ENCODE data around the gene SLC29A4. TPM values are rescaled to one million over a fixed set of nuclear protein-coding genes. Genes with fewer than 3 reads are reported as not detected.
"Not testable (repeated sequence)": the region's sequence is repeated elsewhere in the genome, so short reads cannot be mapped to it uniquely, and the experiment has no call there.

Gene SLC29A4, protein sequence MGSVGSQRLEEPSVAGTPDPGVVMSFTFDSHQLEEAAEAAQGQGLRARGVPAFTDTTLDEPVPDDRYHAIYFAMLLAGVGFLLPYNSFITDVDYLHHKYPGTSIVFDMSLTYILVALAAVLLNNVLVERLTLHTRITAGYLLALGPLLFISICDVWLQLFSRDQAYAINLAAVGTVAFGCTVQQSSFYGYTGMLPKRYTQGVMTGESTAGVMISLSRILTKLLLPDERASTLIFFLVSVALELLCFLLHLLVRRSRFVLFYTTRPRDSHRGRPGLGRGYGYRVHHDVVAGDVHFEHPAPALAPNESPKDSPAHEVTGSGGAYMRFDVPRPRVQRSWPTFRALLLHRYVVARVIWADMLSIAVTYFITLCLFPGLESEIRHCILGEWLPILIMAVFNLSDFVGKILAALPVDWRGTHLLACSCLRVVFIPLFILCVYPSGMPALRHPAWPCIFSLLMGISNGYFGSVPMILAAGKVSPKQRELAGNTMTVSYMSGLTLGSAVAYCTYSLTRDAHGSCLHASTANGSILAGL
- 0.47 TPM for total RNA-seq
- under 1 TPM; 0.22 to 0.40 (median 0.24) TPM for polyA plus RNA-seq

DNA sequence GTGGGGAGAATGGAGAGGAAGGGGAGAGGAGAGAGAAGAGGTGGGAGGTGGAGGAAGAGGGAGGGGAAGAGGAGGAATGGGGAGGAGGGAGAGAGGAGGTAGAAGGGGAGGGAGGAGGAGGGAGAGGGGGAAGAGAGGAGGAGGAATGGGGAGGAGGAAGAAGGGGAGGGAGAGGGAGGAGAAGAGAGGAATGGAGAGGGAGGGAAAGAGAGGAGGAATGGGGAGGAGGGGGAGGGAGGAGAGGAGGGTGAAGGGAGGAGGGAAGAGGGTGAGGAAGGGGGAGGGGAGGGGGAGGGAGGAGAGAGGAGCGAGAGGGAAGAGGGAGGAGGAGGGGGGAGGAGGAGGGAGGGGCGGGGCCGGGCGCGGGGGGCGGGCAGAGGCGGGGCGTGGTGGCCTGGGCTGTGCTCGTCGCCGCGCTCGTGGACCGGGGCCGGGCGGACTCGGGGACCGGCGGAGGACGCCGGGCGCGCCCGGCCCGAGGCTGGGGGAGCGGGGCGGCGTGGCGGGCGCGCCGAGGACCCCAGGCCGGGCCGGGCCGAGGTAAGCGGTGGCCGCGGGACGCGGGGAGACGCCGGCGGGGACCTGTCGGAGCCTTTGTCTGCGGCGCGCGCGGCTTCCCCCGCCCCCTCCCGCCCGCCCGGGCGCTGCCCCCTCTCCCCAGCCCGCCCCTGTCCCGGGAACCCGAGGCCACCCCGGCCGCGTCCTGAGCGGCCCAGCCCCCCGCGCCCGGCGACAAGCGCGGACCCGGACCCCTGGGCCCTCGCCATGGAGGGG is at the start of gene SLC29A4:
Gene SLC29A4 (plus strand): TSS at position 401 of the 774 bp plus-strand sequence. CDS start 4,874 bp downstream, outside the sequence.
- H3K4me3 ChIP-seq (ENCODE audit: low read depth, low read length) = no peak within 1 kb of the TSS
- H3K27ac ChIP-seq (ENCODE audit: insufficient read depth, low read length, poor library complexity, severe bottlenecking) = no peak within 1 kb of the TSS
- Mint-ChIP-seq H3K4me3 (no peak within 1 kb of the TSS), H3K36me3 (no peaks in the 10 kb centered on the region), H3K27ac (no peak within 1 kb of the TSS), H3K4me1 (peaks cover 0 to 4% (median 0%) of the 10 kb centered on the region in 4 donors), H3K9me3 (no peaks in the 10 kb centered on the region), H3K27me3 (peaks cover 30% of the 10 kb centered on the region)
- ATAC-seq (ENCODE audit: low read depth in 2 of 2) (no peak), DNase-seq (no peak)
- no peaks in the 10 kb centered on the region for H3K27me3 ChIP-seq (ENCODE audit: control insufficient read depth, insufficient read depth, low read length)
- H3K4me1 ChIP-seq (ENCODE audit: control insufficient read depth, insufficient read depth, low read length, poor library complexity, severe bottlenecking) = peaks cover 6% of the 10 kb centered on the region
- no peaks in the 10 kb centered on the region for H3K36me3 ChIP-seq (ENCODE audit: control insufficient read depth, insufficient read depth, low read length)
- no peaks in the 10 kb centered on the region for H3K9me3 ChIP-seq (ENCODE audit: control insufficient read depth in 2 of 2, low read length in 2 of 2)

DNA sequence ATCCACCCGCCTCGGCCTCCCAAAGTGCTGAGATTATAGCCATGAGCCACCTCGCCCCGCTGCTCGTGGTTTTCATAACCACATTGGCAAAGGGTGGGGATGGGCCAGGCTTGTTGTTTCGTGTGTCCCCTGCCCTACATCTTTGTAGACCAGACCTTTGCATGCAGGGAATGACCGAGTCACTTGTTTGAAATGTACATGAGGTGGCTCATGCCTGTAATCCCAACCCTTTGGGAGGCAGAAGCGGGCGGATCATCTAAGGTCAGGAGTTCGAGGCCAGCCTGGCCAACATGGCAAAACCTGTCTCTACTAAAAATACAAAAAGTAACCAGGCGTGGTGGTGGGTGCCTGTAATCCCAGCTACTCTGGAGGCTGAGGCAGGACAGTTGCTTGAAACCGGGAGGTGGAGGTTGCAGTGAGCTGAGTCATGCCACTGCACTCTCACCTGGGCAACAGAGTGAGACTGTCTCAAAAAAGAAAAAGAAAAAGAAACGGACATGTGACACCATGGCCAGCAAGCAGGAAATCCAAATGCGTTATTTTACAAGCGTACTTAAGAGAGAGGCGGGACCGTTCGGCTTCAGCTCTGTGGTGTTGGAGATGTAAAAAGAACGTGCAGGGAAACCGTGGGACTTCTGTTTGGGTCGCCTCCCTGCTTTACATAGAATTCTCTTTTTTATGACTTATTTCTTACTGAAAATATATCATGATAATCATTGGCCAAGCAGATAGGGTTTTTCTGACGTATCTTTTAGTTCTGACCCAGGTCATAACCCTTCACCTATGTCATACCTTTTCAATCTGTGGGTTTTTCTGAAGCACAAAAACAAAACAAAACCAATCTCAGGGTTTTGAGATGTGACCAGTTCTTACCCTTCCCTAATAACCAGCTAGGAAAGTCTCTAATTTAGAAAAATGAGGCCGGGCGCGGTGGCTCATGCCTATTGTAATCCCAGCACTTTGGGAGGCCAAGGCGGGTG is 47.6 kb upstream of the SLC29A4 start:
- Histone ChIP-seq H3K4me3 (ENCODE audit: low read depth, low read length) (no peak overlapping the region), H3K27me3 (ENCODE audit: control insufficient read depth, insufficient read depth, low read length) (no peaks in the 10 kb centered on the region), H3K9me3 (ENCODE audit: control insufficient read depth in 2 of 2, low read length in 2 of 2) (no peaks in the 10 kb centered on the region), H3K27ac (ENCODE audit: insufficient read depth, low read length, poor library complexity, severe bottlenecking) (no peak overlapping the region), H3K4me1 (ENCODE audit: control insufficient read depth, insufficient read depth, low read length, poor library complexity, severe bottlenecking) (peaks cover 4% of the 10 kb centered on the region), H3K36me3 (ENCODE audit: control insufficient read depth, insufficient read depth, low read length) (peaks cover 19% of the 10 kb centered on the region)
- Mint-ChIP-seq H3K4me3 (no peak overlapping the region), H3K4me1 (peaks cover 0 to 8% (median 3%) of the 10 kb centered on the region in 4 donors), H3K9me3 (no peaks in the 10 kb centered on the region), H3K27ac (no peak overlapping the region), H3K36me3 (peaks cover 22% of the 10 kb centered on the region), H3K27me3 (peaks cover 6% of the 10 kb centered on the region)
- no peak for DNase-seq
- no peak for ATAC-seq (ENCODE audit: low read depth in 2 of 2)

DNA sequence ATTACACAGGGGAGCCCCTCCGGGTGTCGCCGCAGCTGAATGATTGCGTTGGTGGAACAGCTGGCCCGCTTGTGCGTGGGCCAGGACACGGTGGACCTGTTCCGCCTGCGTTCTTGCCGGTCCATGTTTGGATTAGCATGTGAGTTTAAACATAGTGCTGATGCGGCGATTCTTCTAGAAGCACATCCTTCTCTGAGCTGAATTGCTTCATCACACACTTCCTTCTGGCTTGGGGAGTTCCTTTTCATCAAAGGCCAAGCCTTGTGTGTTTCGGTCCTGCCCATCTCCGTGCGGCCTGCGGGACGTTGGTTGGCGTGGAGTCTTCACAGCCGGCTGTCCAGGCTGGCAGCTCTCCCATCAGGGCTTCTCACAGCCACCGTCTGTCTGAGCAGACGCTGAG is 45.5 kb upstream of the SLC29A4 start:
- DNase-seq = no peak
- Histone ChIP-seq H3K36me3 (ENCODE audit: control insufficient read depth, insufficient read depth, low read length) (no peaks in the 10 kb centered on the region), H3K4me1 (ENCODE audit: control insufficient read depth, insufficient read depth, low read length, poor library complexity, severe bottlenecking) (peaks cover 14% of the 10 kb centered on the region), H3K9me3 (ENCODE audit: control insufficient read depth in 2 of 2, low read length in 2 of 2) (no peaks in the 10 kb centered on the region), H3K27me3 (ENCODE audit: control insufficient read depth, insufficient read depth, low read length) (no peaks in the 10 kb centered on the region), H3K4me3 (ENCODE audit: low read depth, low read length) (no peak overlapping the region), H3K27ac (ENCODE audit: insufficient read depth, low read length, poor library complexity, severe bottlenecking) (no peak overlapping the region)
- no peak overlapping the region for H3K27ac Mint-ChIP-seq
- H3K27me3 Mint-ChIP-seq = peaks cover 17% of the 10 kb centered on the region
- peaks cover 5% of the 10 kb centered on the region for H3K36me3 Mint-ChIP-seq
- H3K4me3 Mint-ChIP-seq = no peak overlapping the region
- peak in 1 of 2 donors; percentile 9 for ATAC-seq (ENCODE audit: low read depth in 2 of 2)
- H3K9me3 Mint-ChIP-seq = no peaks in the 10 kb centered on the region
- peaks cover 0 to 12% (median 3%) of the 10 kb centered on the region in 4 donors for H3K4me1 Mint-ChIP-seq

DNA sequence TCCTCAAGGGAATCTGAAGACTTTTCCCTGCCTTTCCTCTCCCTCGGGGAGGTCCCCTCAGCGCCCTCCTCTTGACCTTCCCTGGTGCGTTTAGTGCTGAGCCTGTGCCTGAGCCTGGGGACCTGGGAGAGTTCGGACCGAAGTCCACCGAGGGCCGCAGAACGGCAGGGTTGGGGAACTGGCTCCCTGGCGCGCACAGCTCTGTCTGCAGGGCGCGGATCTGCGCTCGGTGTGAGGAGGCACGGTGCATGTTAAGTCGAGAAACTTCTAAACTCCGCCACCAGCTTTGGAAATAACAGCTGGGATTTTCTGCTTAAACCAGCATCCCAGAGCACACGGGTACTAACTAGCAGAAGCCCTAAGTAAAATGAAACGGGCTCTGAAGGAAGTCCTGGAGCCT is 44.2 kb upstream of the SLC29A4 start:
- ATAC-seq (ENCODE audit: low read depth in 2 of 2) (no peak), DNase-seq (no peak)
- Mint-ChIP-seq H3K9me3 (no peaks in the 10 kb centered on the region), H3K27ac (no peak overlapping the region), H3K27me3 (peaks cover 20% of the 10 kb centered on the region), H3K4me1 (peaks cover 0 to 12% (median 3%) of the 10 kb centered on the region in 4 donors), H3K4me3 (no peak overlapping the region), H3K36me3 (no peaks in the 10 kb centered on the region)
- Histone ChIP-seq H3K27ac (ENCODE audit: insufficient read depth, low read length, poor library complexity, severe bottlenecking) (no peak overlapping the region), H3K4me3 (ENCODE audit: low read depth, low read length) (no peak overlapping the region), H3K9me3 (ENCODE audit: control insufficient read depth in 2 of 2, low read length in 2 of 2) (no peaks in the 10 kb centered on the region), H3K27me3 (ENCODE audit: control insufficient read depth, insufficient read depth, low read length) (no peaks in the 10 kb centered on the region), H3K36me3 (ENCODE audit: control insufficient read depth, insufficient read depth, low read length) (no peaks in the 10 kb centered on the region), H3K4me1 (ENCODE audit: control insufficient read depth, insufficient read depth, low read length, poor library complexity, severe bottlenecking) (peaks cover 14% of the 10 kb centered on the region)

DNA sequence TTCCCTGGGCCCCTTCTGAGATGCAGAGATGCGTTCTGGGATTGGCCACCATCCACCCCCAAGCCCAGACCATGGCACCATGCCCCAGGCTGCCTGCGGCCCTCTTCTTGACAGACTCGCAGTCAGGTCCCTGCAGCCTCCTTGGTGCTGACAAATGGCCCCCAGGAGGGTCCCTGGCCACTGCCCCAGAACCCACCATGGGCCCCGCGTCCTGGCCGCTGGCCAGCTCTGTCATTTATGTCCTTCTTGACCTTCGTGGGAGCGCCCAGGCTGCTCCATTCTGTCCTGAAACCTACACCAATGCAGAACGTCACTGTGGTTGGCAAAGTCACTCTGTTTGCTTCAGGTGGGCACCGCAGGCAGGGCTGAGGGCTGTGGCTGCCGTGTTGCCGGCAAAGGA is 39.5 kb upstream of the SLC29A4 start:
- peaks cover 0 to 12% (median 3%) of the 10 kb centered on the region in 4 donors for H3K4me1 Mint-ChIP-seq
- peaks cover 20% of the 10 kb centered on the region for H3K27me3 Mint-ChIP-seq

DNA sequence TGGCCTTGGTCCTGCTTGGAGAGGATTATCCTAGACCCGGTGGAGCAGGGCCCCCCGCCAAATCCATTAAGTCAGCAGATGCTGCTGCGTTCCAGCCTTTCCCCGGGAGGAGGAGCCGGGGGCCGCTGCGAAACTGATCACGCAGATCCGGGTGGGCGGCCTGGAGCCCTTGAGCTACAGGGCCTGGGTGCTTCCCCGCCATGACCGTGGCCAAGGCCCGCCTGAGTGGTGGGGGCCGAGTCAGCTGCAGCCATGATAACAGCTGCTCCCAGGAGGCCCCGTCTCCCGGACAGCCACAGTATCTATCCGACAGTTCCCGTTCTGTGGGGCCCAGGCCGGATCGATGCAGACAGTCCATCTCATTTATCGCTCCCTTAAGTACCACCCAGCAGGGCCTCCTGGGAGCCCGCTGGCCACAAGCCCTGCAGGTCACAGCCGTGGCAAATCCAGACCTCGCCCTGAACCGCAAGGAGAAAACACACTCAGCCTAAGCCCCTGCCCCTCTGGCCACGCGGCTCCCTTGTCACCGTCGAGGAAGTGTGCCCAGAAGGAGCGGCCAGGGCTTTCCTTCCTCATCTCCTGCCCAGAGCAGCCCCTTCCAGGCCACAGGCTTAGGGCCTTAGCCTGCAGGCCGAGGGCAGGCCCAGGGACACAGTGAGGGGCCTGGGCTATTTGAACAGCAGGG is 34.4 kb upstream of the SLC29A4 start:
- Histone ChIP-seq H3K27ac (ENCODE audit: insufficient read depth, low read length, poor library complexity, severe bottlenecking) (no peak overlapping the region), H3K4me1 (ENCODE audit: control insufficient read depth, insufficient read depth, low read length, poor library complexity, severe bottlenecking) (no peaks in the 10 kb centered on the region), H3K27me3 (ENCODE audit: control insufficient read depth, insufficient read depth, low read length) (no peaks in the 10 kb centered on the region), H3K9me3 (ENCODE audit: control insufficient read depth in 2 of 2, low read length in 2 of 2) (no peaks in the 10 kb centered on the region), H3K4me3 (ENCODE audit: low read depth, low read length) (no peak overlapping the region), H3K36me3 (ENCODE audit: control insufficient read depth, insufficient read depth, low read length) (no peaks in the 10 kb centered on the region)
- DNase-seq = no peak
- H3K27ac Mint-ChIP-seq = no peak overlapping the region
- H3K9me3 Mint-ChIP-seq = no peaks in the 10 kb centered on the region
- no peak overlapping the region for H3K4me3 Mint-ChIP-seq
- peaks cover 5% of the 10 kb centered on the region for H3K27me3 Mint-ChIP-seq
- no peaks in the 10 kb centered on the region for H3K4me1 Mint-ChIP-seq
- no peak for ATAC-seq (ENCODE audit: low read depth in 2 of 2)
- no peaks in the 10 kb centered on the region for H3K36me3 Mint-ChIP-seq

More for the DNA sequence above, 39.5 kb upstream of the SLC29A4 start:
- Mint-ChIP-seq H3K27ac (no peak overlapping the region), H3K9me3 (no peaks in the 10 kb centered on the region), H3K36me3 (no peaks in the 10 kb centered on the region), H3K4me3 (no peak overlapping the region)
- H3K27ac ChIP-seq (ENCODE audit: insufficient read depth, low read length, poor library complexity, severe bottlenecking) = no peak overlapping the region
- no peaks in the 10 kb centered on the region for H3K27me3 ChIP-seq (ENCODE audit: control insufficient read depth, insufficient read depth, low read length)
- no peak overlapping the region for H3K4me3 ChIP-seq (ENCODE audit: low read depth, low read length)
- no peak for ATAC-seq (ENCODE audit: low read depth in 2 of 2)
- DNase-seq = no peak
- H3K4me1 ChIP-seq (ENCODE audit: control insufficient read depth, insufficient read depth, low read length, poor library complexity, severe bottlenecking) = peaks cover 14% of the 10 kb centered on the region
- no peaks in the 10 kb centered on the region for H3K36me3 ChIP-seq (ENCODE audit: control insufficient read depth, insufficient read depth, low read length)
- H3K9me3 ChIP-seq (ENCODE audit: control insufficient read depth in 2 of 2, low read length in 2 of 2) = no peaks in the 10 kb centered on the region

DNA sequence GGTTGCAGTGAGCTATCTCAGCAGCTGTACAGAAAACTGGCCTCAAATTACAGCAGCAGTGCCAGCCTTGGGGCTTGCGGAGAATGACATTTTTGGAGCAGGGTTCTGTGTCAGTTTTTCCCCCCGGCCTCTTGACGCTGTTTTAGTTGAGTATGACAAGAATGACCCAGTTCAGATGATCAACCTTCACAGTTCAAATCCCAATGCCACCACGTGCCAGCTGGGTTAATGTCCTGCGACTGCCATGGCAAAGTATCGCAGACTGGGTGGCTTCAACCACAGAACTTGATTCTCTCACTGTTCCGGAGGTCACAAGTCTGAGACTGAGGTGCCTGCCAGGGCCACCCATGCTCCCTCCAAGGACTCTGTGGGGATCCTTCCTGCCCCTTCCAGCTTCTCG is 32.0 kb upstream of the SLC29A4 start:
- not testable (repeated sequence) for H3K27me3 ChIP-seq (ENCODE audit: control insufficient read depth, insufficient read depth, low read length); H3K36me3 Mint-ChIP-seq; H3K27ac ChIP-seq (ENCODE audit: insufficient read depth, low read length, poor library complexity, severe bottlenecking); H3K4me3 Mint-ChIP-seq; DNase-seq; H3K9me3 Mint-ChIP-seq; H3K4me1 Mint-ChIP-seq; ATAC-seq (ENCODE audit: low read depth in 2 of 2); H3K4me1 ChIP-seq (ENCODE audit: control insufficient read depth, insufficient read depth, low read length, poor library complexity, severe bottlenecking); H3K36me3 ChIP-seq (ENCODE audit: control insufficient read depth, insufficient read depth, low read length); H3K4me3 ChIP-seq (ENCODE audit: low read depth, low read length); H3K27ac Mint-ChIP-seq; H3K27me3 Mint-ChIP-seq; H3K9me3 ChIP-seq (ENCODE audit: control insufficient read depth in 2 of 2, low read length in 2 of 2)

Measured in CD4-positive, CD25-positive, alpha-beta regulatory T cell (primary cell).